GM23338 (cell line): ENCODE measurements around the gene PTGR2. TPM values are rescaled to one million over a fixed set of nuclear protein-coding genes. Genes with fewer than 3 reads are reported as not detected.

Experiments used
- ATAC-seq: fragments of 200-7000 bp; cut with Tn5 transposase; 3 replicates; pipeline ENCODE4 v1.9.1; 2020
- DNase-seq: peaks from one replicate; pipeline ENCODE4 v3.0.0-alpha.2; 2015; ENCODE audit warnings: low spot score
- H2AFZ ChIP-seq: fragments of 200-600 bp; sonication (generic); 2 replicates; pipeline ENCODE4 v1.8.0; 2016; ENCODE audit warnings: antibody characterized with exemption, mild to moderate bottlenecking, moderate library complexity
- H3F3A ChIP-seq: fragments of 200-600 bp; sonication (generic); replicated peaks from 2 replicates; pipeline ENCODE4 v1.8.0; 2017; ENCODE audit warnings: antibody characterized with exemption, mixed run types, low read depth
- H3K27ac ChIP-seq: fragments of 200-600 bp; sonication (generic); 2 replicates; pipeline ENCODE4 v1.6.1; 2016; ENCODE audit warnings: low read depth
- H3K27me3 ChIP-seq: fragments of 200-600 bp; sonication (generic); 2 replicates; pipeline ENCODE4 v1.8.0; 2016; ENCODE audit warnings: mild to moderate bottlenecking, mixed run types, moderate library complexity; ENCODE audit not compliant: insufficient read depth
- H3K36me3 ChIP-seq: fragments of 200-600 bp; sonication (generic); 2 replicates; pipeline ENCODE4 v1.8.0; 2016; ENCODE audit warnings: mild to moderate bottlenecking; ENCODE audit not compliant: insufficient read depth
- H3K4me1 ChIP-seq: fragments of 200-600 bp; sonication (generic); 2 replicates; pipeline ENCODE4 v1.8.0; 2016; ENCODE audit warnings: mild to moderate bottlenecking, moderate library complexity; ENCODE audit not compliant: insufficient read depth
- H3K4me2 ChIP-seq: fragments of 200-600 bp; sonication (generic); 2 replicates; pipeline ENCODE4 v1.7.1; 2017; ENCODE audit warnings: mixed run types
- H3K4me3 ChIP-seq: fragments of 200-600 bp; sonication (generic); 2 replicates; pipeline ENCODE4 v1.6.1; 2016; ENCODE audit warnings: mixed run types
- H3K79me2 ChIP-seq: fragments of 200-600 bp; sonication (generic); replicated peaks from 2 replicates; pipeline ENCODE4 v1.8.0; 2017; ENCODE audit warnings: mild to moderate bottlenecking; ENCODE audit not compliant: insufficient read depth
- H3K9me2 ChIP-seq: fragments of 200-600 bp; sonication (generic); 2 replicates; pipeline ENCODE4 v1.8.0; 2017; ENCODE audit not compliant: insufficient read depth
- H4K20me1 ChIP-seq: fragments of 200-600 bp; sonication (generic); replicated peaks from 2 replicates; pipeline ENCODE4 v1.8.0; 2017; ENCODE audit warnings: mild to moderate bottlenecking; ENCODE audit not compliant: insufficient read depth
- H3K27ac Mint-ChIP-seq: 2 replicates; pipeline ENCODE4 v1.8.0; 2020; ENCODE audit warnings: inconsistent platforms, mild to moderate bottlenecking, moderate library complexity, mixed read lengths
- H3K27me3 Mint-ChIP-seq: 3 replicates; pipeline ENCODE4 v1.8.0; 2022; ENCODE audit warnings: low read depth, mild to moderate bottlenecking, moderate library complexity, mixed read lengths, inconsistent platforms; ENCODE audit not compliant: insufficient read depth, poor library complexity
- H3K36me3 Mint-ChIP-seq: 3 replicates; pipeline ENCODE4 v1.8.0; 2021; ENCODE audit warnings: low read depth, mild to moderate bottlenecking, inconsistent platforms, moderate library complexity, mixed read lengths
- H3K4me1 Mint-ChIP-seq: 3 replicates; pipeline ENCODE4 v1.8.0; 2020; ENCODE audit warnings: mild to moderate bottlenecking, inconsistent platforms, mixed read lengths
- H3K4me3 Mint-ChIP-seq: 3 replicates; pipeline ENCODE4 v1.8.0; 2021; ENCODE audit warnings: moderate library complexity, mild to moderate bottlenecking, inconsistent platforms, mixed read lengths
- H3K9me3 Mint-ChIP-seq: 3 replicates; pipeline ENCODE4 v1.8.0; 2020; ENCODE audit warnings: moderate library complexity, mild to moderate bottlenecking, inconsistent platforms, mixed read lengths
- EZH2phosphoT487 ChIP-seq: fragments of 200-600 bp; sonication (generic); IDR thresholded peaks from one replicate; pipeline ENCODE4 v1.8.1; 2018; ENCODE audit warnings: antibody characterized with exemption; ENCODE audit not compliant: unreplicated experiment
- JUNB ChIP-seq: IDR thresholded peaks from one replicate; pipeline ENCODE4 v1.6.1; 2016; ENCODE audit warnings: antibody characterized with exemption; ENCODE audit not compliant: unreplicated experiment
- ZNF114 ChIP-seq: fragments of 250-450 bp; sonication (Bioruptor Pico); IDR thresholded peaks from 2 replicates; pipeline ENCODE4 v1.5.0; 2020; ENCODE audit warnings: mild to moderate bottlenecking, moderate library complexity
- polyA plus RNA-seq: library from polyadenylated mRNA; unstranded; fragments of >200 nt; fragmentation: Nextera tagmentation; extraction: Ambion mirVana; gene quantifications from 2 replicates; pipeline ENCODE4 v1.2.1, GENCODE V29; 2016
- total RNA-seq: library from RNA; depleted of rRNA; stranded (reverse); fragments of >200 nt; shearing (Covaris generic); gene quantifications from 2 replicates; pipeline ENCODE4 v1.2.3, GENCODE V29; 2014
- TF ChIP-seq, protein P1 (sequence below): fragments of 250-450 bp; sonication (Bioruptor Pico); IDR thresholded peaks from 2 replicates; pipeline ENCODE4 v1.5.0; 2020; ENCODE audit warnings: mild to moderate bottlenecking, moderate library complexity
- TF ChIP-seq, protein P2 (sequence below), 2 experiments: fragments of 200-600 bp in 1 of 2; sonication (generic) in 1 of 2; conservative IDR thresholded peaks; 2 replicates each; pipeline versions ENCODE4 v1.5.1 to v1.6.1; 2016 to 2017; ENCODE audit warnings: antibody characterized with exemption in 2 of 2, low read depth in 2 of 2, mild to moderate bottlenecking in 2 of 2, moderate library complexity in 1 of 2

Gene PTGR2
- total and polyA plus RNA-seq, 2 experiments from 2014 or later: 20.0 to 25.4 TPM

DNA sequence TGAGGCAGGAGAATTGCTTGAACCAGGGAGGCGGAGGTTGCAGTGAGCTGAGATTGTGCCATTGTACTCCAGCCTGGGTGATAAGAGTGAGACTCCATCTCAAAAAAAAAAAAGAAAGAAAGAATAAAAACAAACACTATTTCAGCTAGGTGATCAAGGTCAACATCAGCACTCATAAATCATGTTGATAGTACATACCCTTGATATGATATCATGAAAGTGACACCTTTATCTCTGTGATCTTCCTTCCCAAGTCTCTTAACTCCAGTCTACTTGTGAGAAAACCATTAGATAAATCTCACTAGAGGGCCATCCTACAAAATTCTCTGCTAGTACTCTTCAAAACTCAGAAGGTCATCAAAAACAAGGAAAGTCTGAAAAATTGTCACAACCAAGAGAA, 44.2 kb upstream of the PTGR2 start:
- Histone ChIP-seq H3F3A (no peaks in the 10 kb centered on the region), H3K36me3 (no peaks in the 10 kb centered on the region), H3K9me2 (no peaks in the 10 kb centered on the region), H3K4me2 (no peak overlapping the region), H3K27ac (no peak overlapping the region), H3K4me3 (no peak overlapping the region), H3K4me1 (no peaks in the 10 kb centered on the region), H3K79me2 (no peaks in the 10 kb centered on the region), H3K27me3 (no peaks in the 10 kb centered on the region), H2AFZ (no peak overlapping the region), H4K20me1 (no peaks in the 10 kb centered on the region)
- peaks cover 8% of the 10 kb centered on the region for H3K27me3 Mint-ChIP-seq
- TF ChIP-seq EZH2phosphoT487 (no peak), ZNF114 (no peak)
- TF ChIP-seq, protein P1, sequence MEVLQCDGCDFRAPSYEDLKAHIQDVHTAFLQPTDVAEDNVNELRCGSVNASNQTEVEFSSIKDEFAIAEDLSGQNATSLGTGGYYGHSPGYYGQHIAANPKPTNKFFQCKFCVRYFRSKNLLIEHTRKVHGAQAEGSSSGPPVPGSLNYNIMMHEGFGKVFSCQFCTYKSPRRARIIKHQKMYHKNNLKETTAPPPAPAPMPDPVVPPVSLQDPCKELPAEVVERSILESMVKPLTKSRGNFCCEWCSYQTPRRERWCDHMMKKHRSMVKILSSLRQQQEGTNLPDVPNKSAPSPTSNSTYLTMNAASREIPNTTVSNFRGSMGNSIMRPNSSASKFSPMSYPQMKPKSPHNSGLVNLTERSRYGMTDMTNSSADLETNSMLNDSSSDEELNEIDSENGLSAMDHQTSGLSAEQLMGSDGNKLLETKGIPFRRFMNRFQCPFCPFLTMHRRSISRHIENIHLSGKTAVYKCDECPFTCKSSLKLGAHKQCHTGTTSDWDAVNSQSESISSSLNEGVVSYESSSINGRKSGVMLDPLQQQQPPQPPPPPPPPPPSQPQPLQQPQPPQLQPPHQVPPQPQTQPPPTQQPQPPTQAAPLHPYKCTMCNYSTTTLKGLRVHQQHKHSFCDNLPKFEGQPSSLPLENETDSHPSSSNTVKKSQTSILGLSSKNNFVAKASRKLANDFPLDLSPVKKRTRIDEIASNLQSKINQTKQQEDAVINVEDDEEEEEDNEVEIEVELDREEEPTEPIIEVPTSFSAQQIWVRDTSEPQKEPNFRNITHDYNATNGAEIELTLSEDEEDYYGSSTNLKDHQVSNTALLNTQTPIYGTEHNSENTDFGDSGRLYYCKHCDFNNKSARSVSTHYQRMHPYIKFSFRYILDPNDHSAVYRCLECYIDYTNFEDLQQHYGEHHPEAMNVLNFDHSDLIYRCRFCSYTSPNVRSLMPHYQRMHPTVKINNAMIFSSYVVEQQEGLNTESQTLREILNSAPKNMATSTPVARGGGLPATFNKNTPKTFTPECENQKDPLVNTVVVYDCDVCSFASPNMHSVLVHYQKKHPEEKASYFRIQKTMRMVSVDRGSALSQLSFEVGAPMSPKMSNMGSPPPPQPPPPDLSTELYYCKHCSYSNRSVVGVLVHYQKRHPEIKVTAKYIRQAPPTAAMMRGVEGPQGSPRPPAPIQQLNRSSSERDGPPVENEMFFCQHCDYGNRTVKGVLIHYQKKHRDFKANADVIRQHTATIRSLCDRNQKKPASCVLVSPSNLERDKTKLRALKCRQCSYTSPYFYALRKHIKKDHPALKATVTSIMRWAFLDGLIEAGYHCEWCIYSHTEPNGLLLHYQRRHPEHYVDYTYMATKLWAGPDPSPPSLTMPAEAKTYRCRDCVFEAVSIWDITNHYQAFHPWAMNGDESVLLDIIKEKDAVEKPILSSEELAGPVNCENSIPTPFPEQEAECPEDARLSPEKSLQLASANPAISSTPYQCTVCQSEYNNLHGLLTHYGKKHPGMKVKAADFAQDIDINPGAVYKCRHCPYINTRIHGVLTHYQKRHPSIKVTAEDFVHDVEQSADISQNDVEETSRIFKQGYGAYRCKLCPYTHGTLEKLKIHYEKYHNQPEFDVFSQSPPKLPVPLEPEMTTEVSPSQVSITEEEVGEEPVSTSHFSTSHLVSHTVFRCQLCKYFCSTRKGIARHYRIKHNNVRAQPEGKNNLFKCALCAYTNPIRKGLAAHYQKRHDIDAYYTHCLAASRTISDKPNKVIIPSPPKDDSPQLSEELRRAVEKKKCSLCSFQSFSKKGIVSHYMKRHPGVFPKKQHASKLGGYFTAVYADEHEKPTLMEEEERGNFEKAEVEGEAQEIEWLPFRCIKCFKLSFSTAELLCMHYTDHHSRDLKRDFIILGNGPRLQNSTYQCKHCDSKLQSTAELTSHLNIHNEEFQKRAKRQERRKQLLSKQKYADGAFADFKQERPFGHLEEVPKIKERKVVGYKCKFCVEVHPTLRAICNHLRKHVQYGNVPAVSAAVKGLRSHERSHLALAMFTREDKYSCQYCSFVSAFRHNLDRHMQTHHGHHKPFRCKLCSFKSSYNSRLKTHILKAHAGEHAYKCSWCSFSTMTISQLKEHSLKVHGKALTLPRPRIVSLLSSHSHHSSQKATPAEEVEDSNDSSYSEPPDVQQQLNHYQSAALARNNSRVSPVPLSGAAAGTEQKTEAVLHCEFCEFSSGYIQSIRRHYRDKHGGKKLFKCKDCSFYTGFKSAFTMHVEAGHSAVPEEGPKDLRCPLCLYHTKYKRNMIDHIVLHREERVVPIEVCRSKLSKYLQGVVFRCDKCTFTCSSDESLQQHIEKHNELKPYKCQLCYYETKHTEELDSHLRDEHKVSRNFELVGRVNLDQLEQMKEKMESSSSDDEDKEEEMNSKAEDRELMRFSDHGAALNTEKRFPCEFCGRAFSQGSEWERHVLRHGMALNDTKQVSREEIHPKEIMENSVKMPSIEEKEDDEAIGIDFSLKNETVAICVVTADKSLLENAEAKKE (CRISPR knock-in tag): no peak
- TF ChIP-seq, protein P2, sequence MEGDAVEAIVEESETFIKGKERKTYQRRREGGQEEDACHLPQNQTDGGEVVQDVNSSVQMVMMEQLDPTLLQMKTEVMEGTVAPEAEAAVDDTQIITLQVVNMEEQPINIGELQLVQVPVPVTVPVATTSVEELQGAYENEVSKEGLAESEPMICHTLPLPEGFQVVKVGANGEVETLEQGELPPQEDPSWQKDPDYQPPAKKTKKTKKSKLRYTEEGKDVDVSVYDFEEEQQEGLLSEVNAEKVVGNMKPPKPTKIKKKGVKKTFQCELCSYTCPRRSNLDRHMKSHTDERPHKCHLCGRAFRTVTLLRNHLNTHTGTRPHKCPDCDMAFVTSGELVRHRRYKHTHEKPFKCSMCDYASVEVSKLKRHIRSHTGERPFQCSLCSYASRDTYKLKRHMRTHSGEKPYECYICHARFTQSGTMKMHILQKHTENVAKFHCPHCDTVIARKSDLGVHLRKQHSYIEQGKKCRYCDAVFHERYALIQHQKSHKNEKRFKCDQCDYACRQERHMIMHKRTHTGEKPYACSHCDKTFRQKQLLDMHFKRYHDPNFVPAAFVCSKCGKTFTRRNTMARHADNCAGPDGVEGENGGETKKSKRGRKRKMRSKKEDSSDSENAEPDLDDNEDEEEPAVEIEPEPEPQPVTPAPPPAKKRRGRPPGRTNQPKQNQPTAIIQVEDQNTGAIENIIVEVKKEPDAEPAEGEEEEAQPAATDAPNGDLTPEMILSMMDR (conservative IDR thresholded peaks at IDR 0.05; ENCODE audit: low read depth in 2 of 2): no peak
- no peaks in the 10 kb centered on the region for H3K9me3 Mint-ChIP-seq
- ATAC-seq (no peak), DNase-seq (no peak)
- H3K4me1 Mint-ChIP-seq: no peaks in the 10 kb centered on the region
- no peaks in the 10 kb centered on the region for H3K36me3 Mint-ChIP-seq
- H3K4me3 Mint-ChIP-seq: no peak overlapping the region
- no peak overlapping the region for H3K27ac Mint-ChIP-seq

DNA sequence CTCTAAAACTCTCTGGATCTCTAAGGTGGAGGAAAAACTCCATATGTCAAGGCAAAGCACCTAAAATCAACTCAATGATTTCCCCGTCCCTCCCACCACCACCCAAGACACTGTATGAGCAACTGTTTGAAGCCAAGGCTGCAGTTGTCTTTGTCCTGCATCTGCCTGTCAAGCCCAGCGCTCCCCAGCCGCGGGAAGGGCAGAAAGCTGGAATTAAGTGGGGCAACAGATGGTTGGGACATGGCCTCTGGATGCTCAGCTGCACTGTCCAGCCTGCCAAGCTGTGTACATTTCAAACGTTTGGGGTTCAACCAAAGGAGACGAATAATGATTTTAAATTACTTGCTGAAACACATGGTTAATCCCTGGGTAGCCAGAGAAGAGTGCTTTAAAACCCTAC, 42.2 kb upstream of the PTGR2 start:
- H3K9me2 ChIP-seq: no peaks in the 10 kb centered on the region

More for the DNA sequence above, 42.2 kb upstream of the PTGR2 start:
- no peaks in the 10 kb centered on the region for H3K79me2 ChIP-seq
- Mint-ChIP-seq H3K36me3 (no peaks in the 10 kb centered on the region), H3K4me3 (no peak overlapping the region), H3K9me3 (no peaks in the 10 kb centered on the region), H3K27me3 (peaks cover 8% of the 10 kb centered on the region), H3K4me1 (no peaks in the 10 kb centered on the region; the same call in 2 of the 3 replicates), H3K27ac (no peak overlapping the region)
- no peaks in the 10 kb centered on the region for H3K27me3 ChIP-seq
- no peaks in the 10 kb centered on the region for H3K36me3 ChIP-seq
- no peak for DNase-seq
- H2AFZ ChIP-seq: no peak overlapping the region; the same call in 1 of the 2 replicates
- H3K4me3 ChIP-seq: no peak overlapping the region
- no peak overlapping the region for H3K27ac ChIP-seq
- H3K4me2 ChIP-seq: no peak overlapping the region
- no peak for ATAC-seq
- H3F3A ChIP-seq: no peaks in the 10 kb centered on the region
- H3K4me1 ChIP-seq: no peaks in the 10 kb centered on the region
- H4K20me1 ChIP-seq: no peaks in the 10 kb centered on the region
- TF ChIP-seq EZH2phosphoT487 (no peak), JUNB (no peak)
